Uterine smooth muscle cell (primary cell): ENCODE measurements around the gene TEX13D. TPM values are rescaled to one million over a fixed set of nuclear protein-coding genes. Genes with fewer than 3 reads are reported as not detected.

ENCODE experiments used
- total RNA-seq: library from RNA; depleted of rRNA; stranded (reverse); fragments of >200 nt; gene quantifications from 2 replicates; pipeline ENCODE4 v1.2.3, GENCODE V29; 2014

The TEX13D gene
- not detected in 2 replicates for total RNA-seq

GRCh38 chrX:124332481-124333424, at the start of gene TEX13D:
TEX13D (plus strand) TSS chrX:124332660; CDS start chrX:124332918, 258 bp downstream.

GRCh38 chrX:124346117-124346876, 13.8 kb downstream of the TEX13D start, which contains the start of gene SH2D1A:
SH2D1A (plus strand) TSS chrX:124346563; CDS start chrX:124346643, 80 bp downstream.

Other genes with a start within 250 kb of the TEX13D start
- gene SH2D1A, start 13.9 kb downstream of the TEX13D start, total RNA-seq = not detected in 2 replicates